ENCODE data around the gene FBLN7.

Gene FBLN7

DNA sequence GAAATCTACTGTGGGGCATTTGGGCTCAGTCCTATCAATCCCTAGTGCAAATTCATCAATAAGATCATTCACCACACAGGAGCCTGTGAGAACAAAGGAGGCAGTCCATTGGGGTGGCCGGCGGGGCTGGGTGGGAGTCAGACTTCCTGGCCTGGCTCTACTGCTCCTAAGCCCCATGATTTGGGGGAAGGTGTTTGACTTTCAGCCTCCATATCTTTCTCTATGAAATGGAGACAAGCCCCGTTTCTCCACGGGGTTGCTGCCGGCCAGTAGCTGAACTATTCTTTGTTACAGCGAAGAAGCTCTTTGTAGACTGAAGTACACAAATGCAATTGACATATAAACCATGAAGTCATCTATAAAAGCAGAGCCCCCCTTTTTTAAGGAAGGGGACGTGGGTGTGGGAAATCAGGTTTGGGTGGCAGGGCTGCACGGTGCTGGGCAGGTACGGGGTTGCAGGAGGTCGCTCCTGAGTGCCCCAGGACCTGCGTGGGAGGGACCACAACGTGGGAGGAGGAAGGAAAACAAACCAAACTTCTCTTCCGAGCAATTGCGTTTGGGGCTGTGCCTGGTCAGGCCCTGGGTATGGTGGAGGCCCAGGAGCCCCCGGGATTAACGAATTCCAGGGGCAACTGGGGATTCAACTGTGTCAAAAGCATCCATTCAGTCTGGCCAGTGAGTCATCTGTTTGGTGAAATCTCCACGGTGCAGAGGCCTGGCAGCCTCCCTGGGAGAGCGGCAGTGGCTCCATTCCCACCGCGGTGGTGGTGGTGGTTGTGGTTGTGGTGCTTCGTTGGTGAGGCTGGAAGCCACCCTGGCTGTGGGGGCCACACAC is 18.2 kb downstream of the FBLN7 start:
- no peak for TF ChIP-seq ZBTB7A (IDR thresholded peaks at IDR 0.05; ENCODE audit: low read depth)
- TF ChIP-seq, protein P1, sequence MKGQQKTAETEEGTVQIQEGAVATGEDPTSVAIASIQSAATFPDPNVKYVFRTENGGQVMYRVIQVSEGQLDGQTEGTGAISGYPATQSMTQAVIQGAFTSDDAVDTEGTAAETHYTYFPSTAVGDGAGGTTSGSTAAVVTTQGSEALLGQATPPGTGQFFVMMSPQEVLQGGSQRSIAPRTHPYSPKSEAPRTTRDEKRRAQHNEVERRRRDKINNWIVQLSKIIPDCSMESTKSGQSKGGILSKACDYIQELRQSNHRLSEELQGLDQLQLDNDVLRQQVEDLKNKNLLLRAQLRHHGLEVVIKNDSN (IDR thresholded peaks at IDR 0.05) = no peak
- TF ChIP-seq, protein P2, sequence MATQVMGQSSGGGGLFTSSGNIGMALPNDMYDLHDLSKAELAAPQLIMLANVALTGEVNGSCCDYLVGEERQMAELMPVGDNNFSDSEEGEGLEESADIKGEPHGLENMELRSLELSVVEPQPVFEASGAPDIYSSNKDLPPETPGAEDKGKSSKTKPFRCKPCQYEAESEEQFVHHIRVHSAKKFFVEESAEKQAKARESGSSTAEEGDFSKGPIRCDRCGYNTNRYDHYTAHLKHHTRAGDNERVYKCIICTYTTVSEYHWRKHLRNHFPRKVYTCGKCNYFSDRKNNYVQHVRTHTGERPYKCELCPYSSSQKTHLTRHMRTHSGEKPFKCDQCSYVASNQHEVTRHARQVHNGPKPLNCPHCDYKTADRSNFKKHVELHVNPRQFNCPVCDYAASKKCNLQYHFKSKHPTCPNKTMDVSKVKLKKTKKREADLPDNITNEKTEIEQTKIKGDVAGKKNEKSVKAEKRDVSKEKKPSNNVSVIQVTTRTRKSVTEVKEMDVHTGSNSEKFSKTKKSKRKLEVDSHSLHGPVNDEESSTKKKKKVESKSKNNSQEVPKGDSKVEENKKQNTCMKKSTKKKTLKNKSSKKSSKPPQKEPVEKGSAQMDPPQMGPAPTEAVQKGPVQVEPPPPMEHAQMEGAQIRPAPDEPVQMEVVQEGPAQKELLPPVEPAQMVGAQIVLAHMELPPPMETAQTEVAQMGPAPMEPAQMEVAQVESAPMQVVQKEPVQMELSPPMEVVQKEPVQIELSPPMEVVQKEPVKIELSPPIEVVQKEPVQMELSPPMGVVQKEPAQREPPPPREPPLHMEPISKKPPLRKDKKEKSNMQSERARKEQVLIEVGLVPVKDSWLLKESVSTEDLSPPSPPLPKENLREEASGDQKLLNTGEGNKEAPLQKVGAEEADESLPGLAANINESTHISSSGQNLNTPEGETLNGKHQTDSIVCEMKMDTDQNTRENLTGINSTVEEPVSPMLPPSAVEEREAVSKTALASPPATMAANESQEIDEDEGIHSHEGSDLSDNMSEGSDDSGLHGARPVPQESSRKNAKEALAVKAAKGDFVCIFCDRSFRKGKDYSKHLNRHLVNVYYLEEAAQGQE (IDR thresholded peaks at IDR 0.05; ENCODE audit: low read depth) = no peak
- no peak for TF ChIP-seq EP300 (IDR thresholded peaks at IDR 0.05; ENCODE audit: borderline replicate concordance)
- no peak for TF ChIP-seq EGR1 (IDR thresholded peaks at IDR 0.05)
- no peak for TF ChIP-seq CEBPB (IDR thresholded peaks at IDR 0.05)
- no peak for TF ChIP-seq NFIC (IDR thresholded peaks at IDR 0.05)
- TF ChIP-seq, protein P3, sequence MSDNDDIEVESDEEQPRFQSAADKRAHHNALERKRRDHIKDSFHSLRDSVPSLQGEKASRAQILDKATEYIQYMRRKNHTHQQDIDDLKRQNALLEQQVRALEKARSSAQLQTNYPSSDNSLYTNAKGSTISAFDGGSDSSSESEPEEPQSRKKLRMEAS (IDR thresholded peaks at IDR 0.05) = no peak
- no peak for TF ChIP-seq TAF1 (IDR thresholded peaks at IDR 0.05; ENCODE audit: low read depth)
- no peak for TF ChIP-seq FOXM1 (IDR thresholded peaks at IDR 0.05; ENCODE audit: borderline replicate concordance, low read depth)
- no peak for TF ChIP-seq TEAD4 (IDR thresholded peaks at IDR 0.05)
- TF ChIP-seq CREB1 (IDR thresholded peaks at IDR 0.05; ENCODE audit: low read depth) = no peak
- TF ChIP-seq YY1 (IDR thresholded peaks at IDR 0.05; ENCODE audit: low read depth) = no peak
- TF ChIP-seq TCF12 (IDR thresholded peaks at IDR 0.05; ENCODE audit: low read depth) = no peak
- TF ChIP-seq RAD21 (IDR thresholded peaks at IDR 0.05; ENCODE audit: low read depth) = no peak

DNA sequence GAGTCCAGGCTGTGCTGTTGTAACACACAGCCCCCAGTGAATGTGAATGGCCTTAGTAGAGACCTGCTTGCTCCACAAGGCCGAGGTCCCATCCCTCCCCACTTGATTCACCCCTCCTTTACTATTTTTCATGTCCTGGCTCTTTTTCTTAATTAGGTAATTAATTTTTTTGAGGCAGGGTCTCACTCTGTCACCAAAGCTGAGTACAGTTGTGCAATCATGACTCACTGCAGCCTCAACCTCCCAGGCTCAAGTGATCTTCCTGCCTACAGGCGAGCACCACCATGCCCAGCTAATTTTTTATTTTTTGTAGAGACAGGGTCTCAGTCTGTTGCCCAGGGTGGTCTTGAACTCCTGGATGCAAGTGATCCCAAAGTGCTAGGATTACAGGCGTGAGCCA is 19.3 kb downstream of the FBLN7 start:
- TF ChIP-seq TEAD4 (IDR thresholded peaks at IDR 0.05) = no peak
- TF ChIP-seq, protein P3 (IDR thresholded peaks at IDR 0.05) = no peak
- no peak for TF ChIP-seq FOXM1 (IDR thresholded peaks at IDR 0.05; ENCODE audit: borderline replicate concordance, low read depth)
- TF ChIP-seq CREB1 (IDR thresholded peaks at IDR 0.05; ENCODE audit: low read depth) = no peak
- TF ChIP-seq, protein P2 (IDR thresholded peaks at IDR 0.05; ENCODE audit: low read depth) = no peak
- no peak for TF ChIP-seq YY1 (IDR thresholded peaks at IDR 0.05; ENCODE audit: low read depth)
- TF ChIP-seq EP300 (IDR thresholded peaks at IDR 0.05; ENCODE audit: borderline replicate concordance) = no peak
- TF ChIP-seq ZBTB7A (IDR thresholded peaks at IDR 0.05; ENCODE audit: low read depth) = no peak
- TF ChIP-seq, protein P1 (IDR thresholded peaks at IDR 0.05) = no peak
- no peak for TF ChIP-seq TAF1 (IDR thresholded peaks at IDR 0.05; ENCODE audit: low read depth)
- TF ChIP-seq TCF12 (IDR thresholded peaks at IDR 0.05; ENCODE audit: low read depth) = no peak
- TF ChIP-seq CEBPB (IDR thresholded peaks at IDR 0.05) = no peak
- TF ChIP-seq EGR1 (IDR thresholded peaks at IDR 0.05) = no peak
- no peak for TF ChIP-seq NFIC (IDR thresholded peaks at IDR 0.05)
- TF ChIP-seq RAD21 (IDR thresholded peaks at IDR 0.05; ENCODE audit: low read depth) = no peak

DNA sequence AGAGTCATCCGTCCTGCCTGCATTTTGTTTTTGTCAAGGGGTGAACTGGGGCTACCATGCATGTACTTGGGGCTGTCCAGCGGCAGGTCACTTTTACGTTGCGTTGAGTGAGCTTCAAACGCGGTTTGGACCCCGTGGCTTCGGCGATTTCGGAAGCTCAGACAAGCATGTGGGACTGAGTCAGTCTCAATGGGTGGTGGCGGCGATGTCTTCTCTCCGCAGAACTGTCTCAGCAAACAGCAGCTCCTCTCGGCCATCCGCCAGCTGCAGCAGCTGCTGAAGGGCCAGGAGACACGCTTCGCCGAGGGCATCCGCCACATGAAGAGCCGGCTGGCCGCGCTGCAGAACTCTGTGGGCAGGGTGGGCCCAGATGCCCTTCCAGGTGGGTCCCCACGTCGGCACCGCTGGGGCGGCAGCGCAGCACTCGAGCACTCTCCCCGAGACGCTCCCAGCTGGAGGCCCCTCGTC is 21.3 kb downstream of the FBLN7 start:
- TF ChIP-seq YY1 (IDR thresholded peaks at IDR 0.05; ENCODE audit: low read depth) (no peak), EP300 (IDR thresholded peaks at IDR 0.05; ENCODE audit: borderline replicate concordance) (no peak), TEAD4 (IDR thresholded peaks at IDR 0.05) (no peak), TCF12 (IDR thresholded peaks at IDR 0.05; ENCODE audit: low read depth) (no peak)
- TF ChIP-seq, protein P2 (IDR thresholded peaks at IDR 0.05; ENCODE audit: low read depth) = no peak

All from Ishikawa (cell line).